T follicular helper cell (primary cell): ENCODE data around the gene SFMBT2.

Source experiments
- DNase-seq: peaks from one replicate; pipeline ENCODE4 v3.0.0-alpha.2; 2020; ENCODE audit warnings: low read depth

The SFMBT2 gene

DNA sequence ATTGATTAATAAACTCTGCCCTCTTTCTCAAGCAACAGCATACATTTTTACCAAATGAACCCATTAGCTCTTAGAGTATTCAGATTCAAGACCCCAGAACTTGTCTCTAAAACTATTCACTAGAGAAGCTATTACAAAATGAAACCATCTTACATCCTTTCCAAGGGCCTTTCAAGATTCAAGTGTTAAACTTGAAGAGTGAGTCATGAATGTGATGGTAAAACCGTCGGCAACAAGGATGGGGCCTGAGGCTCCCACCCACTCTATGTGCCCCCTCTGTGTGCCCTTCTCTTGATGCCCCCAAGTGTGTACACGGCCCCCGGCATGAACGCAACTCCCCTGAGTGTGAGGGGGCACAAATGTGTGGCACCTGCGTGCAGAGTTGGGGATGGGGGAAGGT lies 46.4 kb downstream of the SFMBT2 start:
- no peak for DNase-seq

DNA sequence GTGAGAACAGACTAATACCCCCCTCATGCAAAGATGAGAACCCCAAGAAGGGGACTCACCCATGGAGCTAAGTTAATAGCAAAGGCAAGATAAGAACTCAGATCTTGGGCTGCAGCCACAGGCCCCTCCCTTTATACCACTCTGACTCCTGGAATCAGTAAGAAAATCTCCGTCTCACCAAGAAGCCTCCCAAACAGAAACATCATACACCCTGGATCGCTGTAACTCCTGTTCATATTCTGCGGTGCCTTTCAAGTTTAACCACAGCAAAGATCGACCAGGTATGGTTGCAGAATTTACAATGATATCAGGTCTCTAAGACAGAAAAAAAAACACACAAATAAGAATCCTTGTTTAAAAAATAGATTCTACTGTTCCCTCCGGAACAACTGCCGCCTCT lies 47.1 kb downstream of the SFMBT2 start:
- no peak for DNase-seq

DNA sequence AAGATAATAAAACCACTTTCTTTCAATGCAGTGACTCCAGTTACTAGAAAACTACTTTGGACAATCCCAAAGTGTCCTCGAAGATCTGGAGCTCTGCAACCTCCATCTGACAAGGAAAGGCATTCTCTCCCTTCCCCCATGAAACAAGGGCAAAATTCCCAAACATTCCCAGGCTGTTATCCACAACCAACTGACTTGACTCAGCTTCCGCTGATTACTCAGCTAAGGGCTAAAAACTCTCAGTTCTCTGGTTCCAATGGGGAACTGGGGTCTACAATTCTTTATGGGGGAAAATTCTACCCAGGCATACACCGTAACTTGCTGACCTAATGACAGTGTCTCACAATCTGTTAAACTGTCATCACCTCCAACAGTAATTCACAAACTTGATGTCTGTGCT lies 48.4 kb downstream of the SFMBT2 start:
- no peak for DNase-seq

DNA sequence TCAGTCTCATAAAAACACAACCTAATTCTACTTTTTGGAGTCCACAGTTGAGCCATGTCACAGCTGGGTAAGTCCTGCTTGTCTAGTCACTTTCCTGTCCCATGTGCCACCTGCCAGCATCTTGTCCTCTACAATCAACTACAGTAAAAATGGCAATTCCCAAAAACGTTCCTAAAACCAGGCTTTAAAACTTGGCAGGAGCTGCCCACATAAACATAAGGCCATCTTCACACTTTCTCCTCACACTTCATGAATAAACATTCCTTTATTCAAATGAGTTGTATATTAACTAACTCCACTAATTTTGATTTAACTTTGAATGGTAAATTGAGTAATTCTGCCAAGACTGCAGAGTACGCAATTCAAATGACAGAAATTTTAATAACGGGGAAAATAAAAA lies 49.5 kb downstream of the SFMBT2 start:
- DNase-seq = no peak

DNA sequence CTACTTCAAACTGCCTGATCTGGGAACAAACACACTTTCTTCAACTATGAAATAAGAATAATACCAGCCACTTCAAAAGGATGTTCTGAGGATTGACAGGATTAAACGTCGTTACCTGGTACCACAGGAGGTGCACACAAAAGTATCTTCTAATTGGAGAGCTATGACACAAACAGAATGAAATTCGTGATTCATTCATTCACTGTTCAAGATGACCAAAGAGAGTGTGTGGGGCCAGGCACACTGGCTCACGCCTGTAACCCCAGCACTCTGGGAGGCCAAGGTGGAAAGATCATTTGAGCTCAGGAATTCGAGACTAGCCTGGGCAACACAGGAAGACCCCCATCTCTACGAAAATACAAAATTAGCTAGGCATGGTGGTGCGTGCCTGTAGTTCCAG lies 50.9 kb downstream of the SFMBT2 start:
- DNase-seq = no peak

DNA sequence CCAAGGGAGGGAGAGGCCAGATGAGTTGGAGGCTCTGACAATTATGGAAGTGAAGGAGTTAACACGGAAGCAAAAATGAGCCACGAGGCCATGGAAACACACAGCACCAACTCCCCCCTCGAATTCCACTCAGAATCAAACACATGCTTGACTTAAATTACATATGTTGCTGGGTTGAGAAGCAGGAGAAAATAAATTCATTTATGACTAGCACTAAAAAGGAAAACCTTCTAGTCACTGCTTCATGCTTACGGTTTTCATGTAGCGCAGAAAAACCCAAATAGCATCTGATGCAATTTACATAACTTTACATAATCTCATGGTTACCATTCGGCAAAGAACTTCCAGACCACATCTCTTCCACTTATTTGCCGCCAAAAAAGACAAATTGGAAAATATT lies 51.5 kb downstream of the SFMBT2 start:
- no peak for DNase-seq

DNA sequence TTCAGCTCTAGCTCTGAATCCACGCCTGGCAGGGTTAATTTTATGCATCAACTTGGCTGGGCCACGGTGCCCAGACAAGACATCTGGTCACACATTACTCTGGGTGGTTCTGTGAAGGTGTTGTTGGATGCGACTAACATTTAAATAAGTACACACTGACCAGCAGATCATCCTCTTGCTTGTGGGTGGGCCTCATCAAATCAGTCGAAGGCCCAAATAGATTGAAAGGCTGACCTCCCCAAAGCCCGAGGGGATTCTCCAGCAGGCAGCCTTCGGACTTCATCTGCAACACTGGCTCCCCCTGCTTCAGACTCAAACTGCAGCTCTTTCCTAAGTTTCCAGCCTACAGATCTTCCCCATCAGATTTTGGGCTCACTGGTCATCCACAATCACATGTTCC lies 53.6 kb downstream of the SFMBT2 start:
- no peak for DNase-seq

DNA sequence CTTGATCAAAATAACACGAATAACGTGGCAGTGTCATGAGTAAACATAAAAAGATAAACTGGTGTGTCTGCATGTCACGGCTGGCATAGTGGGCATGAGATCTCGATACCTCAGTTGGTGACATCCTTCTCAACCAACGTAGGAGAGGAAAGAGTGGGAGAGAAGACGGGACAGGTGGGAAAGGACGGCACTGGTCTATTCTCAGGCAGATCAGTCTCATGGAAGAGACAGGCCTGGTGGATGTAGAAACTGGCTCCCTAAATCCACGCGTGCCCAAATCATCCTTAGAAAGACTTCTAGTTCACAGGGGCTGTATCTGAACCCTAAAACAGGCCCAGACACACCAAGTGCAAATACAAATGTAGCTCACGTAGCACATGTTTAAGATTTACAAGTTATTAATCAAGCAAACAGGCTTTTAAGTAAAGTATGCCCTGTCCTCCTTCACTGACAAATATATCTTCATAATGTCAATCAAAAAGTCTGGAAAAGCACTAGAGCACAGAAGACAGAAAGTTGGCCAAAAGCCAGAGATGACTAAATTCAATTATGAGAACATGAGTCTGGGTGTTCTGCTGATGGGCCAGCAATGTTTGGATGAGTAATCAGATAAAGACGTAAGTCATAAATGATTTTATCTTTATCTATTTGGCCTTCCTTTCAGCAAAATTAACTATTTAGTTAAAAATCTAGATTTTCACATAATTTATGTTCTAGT lies 56.3 kb downstream of the SFMBT2 start:
- no peak for DNase-seq

DNA sequence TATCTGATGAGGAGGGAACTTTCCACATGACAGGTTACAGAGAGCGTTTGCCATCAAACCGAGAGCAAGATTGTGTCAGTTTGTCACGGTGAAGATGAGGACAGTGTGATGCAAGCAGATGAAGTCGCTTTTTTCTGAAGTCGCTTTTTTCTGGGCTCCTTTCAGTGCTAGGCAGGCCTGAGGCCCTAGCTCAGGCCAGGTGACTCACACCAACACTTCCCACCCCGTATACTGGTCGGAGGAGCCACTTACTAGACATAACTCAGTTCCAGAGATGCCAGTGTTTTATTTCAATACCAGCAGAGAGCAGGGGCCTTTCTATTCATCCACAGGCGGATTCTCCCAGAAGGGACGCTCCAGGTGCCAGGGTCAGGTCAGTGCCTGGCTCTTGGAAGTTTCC lies 58.9 kb downstream of the SFMBT2 start:
- no peak for DNase-seq

DNA sequence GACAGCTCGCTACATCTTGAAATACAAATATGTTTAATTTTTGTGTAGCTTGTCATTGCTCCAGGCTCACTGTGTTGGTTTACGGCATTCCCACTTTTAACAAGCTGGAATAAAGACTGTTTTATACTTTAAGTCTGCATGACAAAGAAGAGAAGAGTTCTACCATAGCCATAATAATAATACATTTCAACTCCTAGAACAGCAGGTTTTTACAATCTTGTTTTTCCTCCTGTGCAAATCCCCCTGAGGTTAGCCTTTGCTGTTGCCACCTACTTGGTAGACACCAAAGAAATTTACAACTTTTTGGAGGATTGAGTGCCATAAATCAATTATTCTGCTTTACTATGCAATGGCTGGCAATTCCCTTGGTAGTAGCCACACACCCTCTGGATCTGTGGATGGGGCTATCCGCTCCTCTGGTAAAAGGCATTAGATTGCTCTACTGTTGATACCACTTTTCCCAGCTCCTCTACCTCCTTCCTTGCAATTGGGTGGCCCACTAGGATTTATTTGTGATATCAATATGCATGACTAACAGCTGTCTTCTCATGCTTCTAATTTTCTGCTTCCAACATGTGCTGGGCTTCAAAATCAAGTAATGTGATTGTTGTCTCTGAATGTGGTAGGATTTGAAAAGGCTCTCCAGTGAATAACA lies 60.2 kb downstream of the SFMBT2 start:
- no peak for DNase-seq

DNA sequence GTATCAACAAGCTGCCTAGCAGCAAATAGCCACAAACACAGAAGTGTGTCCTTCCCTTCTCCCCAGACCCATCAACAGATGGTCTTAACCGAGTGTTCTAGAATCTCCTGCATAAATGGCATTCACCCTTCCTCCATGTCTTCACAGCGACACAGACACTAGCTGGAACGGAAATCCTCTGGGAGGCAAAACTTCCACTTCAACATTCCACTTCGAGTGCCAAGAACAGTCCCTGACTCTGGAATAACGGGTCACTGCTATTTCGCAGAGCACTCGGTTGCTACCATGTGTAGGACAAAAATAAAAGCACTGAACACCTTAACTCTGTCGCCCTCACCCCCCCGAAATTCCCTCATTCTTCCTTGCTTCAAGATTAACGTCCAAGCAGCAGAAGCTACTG lies 65.1 kb downstream of the SFMBT2 start:
- DNase-seq = no peak

DNA sequence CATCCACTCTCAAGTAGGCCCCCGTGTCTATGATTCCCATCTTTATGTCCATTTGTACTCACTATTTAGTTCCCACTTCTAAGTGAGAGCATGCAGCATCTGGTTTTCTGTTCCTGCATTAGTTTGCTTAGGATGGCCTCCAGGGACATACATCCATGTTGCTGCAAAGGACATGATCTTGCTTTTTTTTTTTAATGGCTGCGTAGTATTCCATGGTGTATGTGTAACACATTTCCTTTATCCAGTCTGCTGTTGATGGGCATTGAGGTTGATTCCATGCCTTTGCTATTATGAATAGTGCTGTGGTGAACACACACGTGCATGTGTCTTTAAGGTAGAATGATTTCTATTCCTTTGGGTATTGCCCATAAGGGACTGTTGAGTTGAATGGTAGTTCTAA lies 67.8 kb downstream of the SFMBT2 start:
- no peak for DNase-seq

DNA sequence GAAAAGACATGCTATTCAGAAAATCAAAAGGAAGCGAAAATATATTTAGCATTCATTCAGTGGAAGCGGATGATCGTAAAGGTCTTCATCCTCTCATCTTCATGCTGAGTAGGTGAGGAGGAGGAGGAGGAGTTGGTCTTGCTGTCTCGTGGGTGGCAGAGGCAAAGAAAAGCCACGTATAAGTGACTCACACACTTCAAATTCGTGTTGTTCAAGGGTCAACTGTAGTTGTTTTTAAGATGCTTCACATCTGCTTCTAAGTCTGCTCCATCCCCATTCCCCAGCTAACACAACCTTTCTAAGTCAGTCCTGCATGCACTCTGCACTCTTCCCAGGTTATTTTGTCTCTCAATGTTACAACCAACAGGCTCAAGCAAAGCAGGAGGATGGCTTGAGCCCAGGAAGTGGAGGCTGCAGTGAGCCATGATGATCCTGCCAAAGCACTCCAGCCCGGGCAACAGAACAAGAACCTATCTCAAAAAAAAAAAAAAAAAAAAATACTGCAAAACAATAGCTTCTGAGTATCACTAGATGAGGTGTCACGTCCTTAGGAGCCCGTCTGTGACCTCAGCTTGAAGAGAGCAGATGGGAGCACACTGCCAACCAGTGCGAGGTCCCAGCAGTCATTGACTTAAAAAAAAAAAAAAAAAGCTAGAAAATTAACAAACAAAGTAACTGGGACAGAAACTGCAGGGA lies 70.5 kb downstream of the SFMBT2 start:
- DNase-seq = no peak

DNA sequence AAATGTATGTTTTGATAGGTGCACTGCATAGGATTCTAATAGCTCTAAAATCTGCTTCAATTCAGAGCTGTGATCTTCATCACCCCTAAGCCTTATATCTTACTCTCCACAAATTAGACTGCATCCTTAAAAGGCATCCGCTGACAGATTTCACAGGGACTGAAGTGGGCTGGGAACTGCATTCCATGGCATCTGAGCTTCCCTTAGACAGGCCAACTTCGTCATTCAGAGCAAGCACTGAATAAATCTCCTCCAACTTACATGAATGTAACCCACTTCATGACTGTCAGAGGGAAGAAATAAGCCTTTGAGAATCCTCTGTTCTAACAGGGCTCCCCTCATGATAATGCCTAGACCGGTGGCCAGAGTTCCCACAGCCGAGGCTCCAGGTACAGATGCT lies 71.3 kb downstream of the SFMBT2 start:
- no peak for DNase-seq

DNA sequence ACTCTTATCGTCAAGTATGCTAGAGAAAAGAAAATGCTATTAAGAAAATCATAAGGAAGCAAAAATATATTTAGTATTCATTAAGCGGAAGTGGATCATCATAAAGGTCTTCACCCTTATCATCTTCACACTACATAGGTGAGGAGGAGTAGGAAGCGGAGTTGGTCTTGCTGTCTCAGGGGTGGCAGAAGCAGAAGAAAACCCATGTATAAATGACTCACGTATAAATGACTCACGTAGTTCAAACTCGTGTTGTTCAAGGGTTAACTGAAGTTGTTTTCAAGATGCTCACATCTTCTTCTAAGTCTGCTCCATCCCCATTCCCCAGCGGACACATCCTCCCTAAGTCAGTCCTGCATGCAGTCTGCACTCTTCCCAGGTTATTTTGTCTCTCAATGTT lies 72.4 kb downstream of the SFMBT2 start:
- no peak for DNase-seq

DNA sequence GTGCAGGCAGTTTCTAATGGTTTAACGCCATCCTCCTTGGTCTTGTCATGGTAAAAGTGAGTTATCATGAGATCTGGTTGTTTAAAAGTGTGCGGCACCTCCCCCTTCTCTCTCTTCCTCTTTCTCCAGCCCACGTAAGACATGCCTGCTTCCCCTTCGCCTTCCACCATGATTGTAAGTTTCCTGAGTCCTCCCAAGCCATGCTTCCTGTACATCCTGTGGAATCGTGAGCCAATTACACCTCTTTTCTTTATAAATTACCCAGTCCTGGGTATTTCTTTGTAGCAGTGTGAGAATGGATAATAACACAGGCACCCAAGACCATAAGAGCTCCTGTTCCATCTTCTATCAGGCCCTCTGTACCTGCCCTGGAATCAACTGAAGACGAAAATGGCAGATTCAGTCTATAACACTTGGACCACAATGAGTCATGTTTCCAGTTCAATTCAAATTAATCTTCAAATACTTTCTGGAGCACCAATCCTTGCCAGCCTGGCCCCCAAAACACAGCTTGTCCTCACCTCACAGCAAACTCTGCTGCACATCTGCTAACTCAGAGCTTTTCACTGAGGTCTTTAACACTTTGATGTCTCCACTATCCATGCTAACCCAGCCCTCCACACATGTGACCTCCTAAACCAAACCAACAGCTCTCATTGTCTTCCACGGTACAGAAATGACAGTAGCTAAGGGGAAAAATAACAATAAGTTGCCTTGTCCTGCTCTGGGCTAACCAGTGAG lies 73.2 kb downstream of the SFMBT2 start:
- DNase-seq = no peak

DNA sequence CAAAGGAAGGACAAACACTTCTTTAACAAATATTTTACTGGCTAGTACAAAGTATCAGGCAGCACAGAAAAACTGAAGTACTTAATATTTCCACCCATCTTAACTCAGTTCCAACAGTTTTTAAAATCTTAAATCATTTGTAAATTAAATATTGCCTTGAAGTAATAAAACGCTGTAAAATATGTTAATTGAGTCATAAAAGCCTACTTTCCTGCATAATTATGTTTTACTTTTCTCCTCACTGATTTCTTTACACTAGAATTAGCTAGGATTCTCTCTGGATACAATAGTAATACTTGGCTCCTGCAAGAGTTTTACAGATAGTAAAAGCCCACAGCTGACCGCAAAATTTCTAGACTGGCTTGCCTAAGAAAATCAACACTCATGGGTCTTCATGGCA lies 74.9 kb downstream of the SFMBT2 start:
- DNase-seq = no peak

DNA sequence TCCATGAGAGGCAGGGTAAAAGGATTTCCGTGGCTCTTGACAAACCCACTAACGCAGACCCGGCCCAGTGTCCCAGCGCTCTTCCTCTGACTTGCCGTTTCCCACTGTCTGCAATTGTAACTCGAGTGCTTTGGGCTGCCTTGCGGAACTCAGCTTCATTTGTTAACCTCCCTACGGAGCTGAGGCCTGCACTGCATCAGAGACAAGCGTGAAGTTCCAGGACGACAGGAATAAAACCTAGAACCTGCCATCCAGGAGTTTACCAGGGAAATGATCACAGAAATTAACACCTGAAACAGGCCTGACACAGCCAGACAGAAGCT lies 76.2 kb downstream of the SFMBT2 start:
- DNase-seq = no peak

DNA sequence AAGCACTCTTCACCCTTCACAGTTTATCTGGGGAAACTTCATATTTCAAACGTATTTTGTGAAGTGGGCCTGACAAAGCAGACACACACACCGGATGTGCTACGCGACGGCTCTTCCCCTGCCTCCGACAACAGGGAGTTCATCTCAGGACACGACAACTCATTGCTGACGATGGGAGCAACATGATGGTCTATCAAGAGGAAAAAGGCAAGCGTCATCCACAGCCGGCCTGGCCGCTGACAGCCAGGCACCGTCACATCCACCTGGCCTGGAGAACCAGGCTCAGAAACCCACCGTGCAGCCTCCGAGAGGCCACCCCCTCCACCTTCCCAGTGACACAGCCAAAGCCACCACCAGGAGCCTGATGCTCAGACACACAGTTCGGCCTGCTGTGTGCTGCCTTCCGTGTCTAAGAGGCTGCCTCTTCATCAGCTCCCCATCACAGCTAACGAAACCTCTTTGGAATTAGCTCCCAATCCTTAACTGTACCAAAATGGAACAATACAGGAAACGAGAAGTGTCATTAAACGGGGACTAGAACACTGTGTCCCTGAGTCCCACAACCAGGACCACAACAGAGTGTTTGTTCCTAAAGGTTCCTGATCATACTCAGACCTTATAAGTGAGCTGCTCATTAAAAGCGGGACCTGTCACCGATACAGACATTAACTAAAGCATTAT lies 76.7 kb downstream of the SFMBT2 start:
- no peak for DNase-seq

DNA sequence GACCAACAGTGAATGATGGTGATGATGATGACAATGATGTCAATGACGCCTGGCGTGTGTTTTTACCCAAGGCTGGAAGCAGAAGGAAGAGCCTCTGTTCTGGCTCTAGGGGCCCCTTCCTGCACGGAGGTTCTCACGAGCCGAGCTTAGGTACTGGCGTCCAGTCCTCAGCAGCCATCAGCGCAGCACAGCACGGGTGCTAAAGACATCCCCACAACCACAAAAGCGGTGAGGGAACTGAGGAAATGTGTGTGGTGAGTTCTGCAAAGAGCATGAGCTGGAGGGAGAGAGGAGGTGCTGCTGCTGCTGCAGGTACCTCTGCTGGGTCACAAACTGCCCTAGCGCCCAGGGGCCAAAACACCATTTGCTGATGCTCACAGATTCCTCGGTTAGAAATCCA lies 81.6 kb downstream of the SFMBT2 start:
- no peak for DNase-seq

DNA sequence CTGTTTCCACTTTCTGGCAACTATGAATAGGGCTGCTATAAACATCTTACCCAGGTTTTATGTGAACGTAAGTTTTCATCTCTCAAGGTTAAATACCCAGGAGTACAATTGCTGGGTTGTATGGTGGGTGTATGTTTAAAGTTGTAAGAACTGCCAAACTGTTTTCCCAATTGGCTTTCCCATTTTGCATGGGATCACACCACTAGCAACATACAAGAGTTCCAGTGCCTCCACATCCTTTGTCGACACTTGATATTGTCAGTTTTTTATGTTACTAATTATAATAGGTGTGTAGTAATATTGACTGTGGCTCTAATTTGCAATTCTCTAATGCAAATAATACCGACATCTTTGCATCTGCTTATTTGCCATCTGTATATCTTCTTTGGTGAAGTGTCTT lies 82.9 kb downstream of the SFMBT2 start:
- DNase-seq = no peak

DNA sequence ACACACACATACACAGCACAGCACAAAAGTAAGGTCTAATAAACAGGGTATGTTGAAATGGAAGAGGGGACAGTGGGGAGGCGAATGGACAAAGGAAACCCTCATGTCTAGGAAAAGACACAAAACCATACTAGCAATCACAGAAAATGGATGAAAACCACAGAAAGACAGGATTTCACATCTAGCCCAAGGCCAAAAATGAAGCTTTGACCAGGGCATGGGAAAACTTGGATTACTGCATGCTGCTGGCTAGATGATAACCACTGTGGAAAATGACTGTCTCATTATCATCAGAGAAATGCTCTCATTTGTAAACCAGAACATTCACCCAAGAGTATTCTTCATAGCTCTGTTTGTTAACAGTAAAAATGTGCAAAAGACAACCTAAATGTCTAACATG lies 88.2 kb downstream of the SFMBT2 start:
- DNase-seq = no peak
